T-helper 2 cell treated with Interferon-gamma antibody and Interleukin-4, amounts not matched to agents 100 ng/mL and 5 ng/mL, for 36 hours (primary cell): Measurements from ENCODE around the gene MYLK4. TPM values are rescaled to one million over a fixed set of nuclear protein-coding genes. Genes with fewer than 3 reads are reported as not detected.

ENCODE experiments used
- total RNA-seq: library from RNA; stranded (reverse); gene quantifications from 2 replicates; pipeline ENCODE4 v1.2.3, GENCODE V29; 2022

The MYLK4 gene
- total RNA-seq, 1 donor from 2014 or later: 0.30 TPM

Other genes with a start within 250 kb of the MYLK4 start
- 45.2 and 47.4 TPM in 2 replicates for gene WRNIP1, start 14.5 kb upstream of the MYLK4 start, total RNA-seq
- gene SERPINB1, start 90.9 kb upstream of the MYLK4 start, total RNA-seq: 67.0 and 67.4 TPM in 2 replicates
- gene SERPINB9, start 152.4 kb upstream of the MYLK4 start, total RNA-seq: 32.1 and 33.4 TPM in 2 replicates
- 31.8 and 32.3 TPM in 2 replicates for gene SERPINB6, start 220.6 kb upstream of the MYLK4 start, total RNA-seq
- gene NQO2, start 249.0 kb upstream of the MYLK4 start, total RNA-seq: 40.5 and 42.4 TPM in 2 replicates